DND-41 (cell line): ENCODE results near the gene RBMX.

Experiments used
- ATAC-seq: fragments of 200-7000 bp; cut with Tn5 transposase; 3 replicates; pipeline ENCODE4 v1.9.1; 2021; ENCODE audit warnings: low read depth; ENCODE audit not compliant: insufficient read depth
- DNase-seq: peaks from one replicate; pipeline ENCODE4 v3.0.0-alpha.2; 2020
- H2AFZ ChIP-seq: 2 replicates; pipeline ENCODE4 v1.6.0; 2012; ENCODE audit warnings: low read depth, low read length
- H3K27ac ChIP-seq: 2 replicates; pipeline ENCODE4 v1.5.1; 2012; ENCODE audit warnings: low read length, inconsistent platforms
- H3K27me3 ChIP-seq: fragments of 200-600 bp; sonication (generic); 2 replicates; pipeline ENCODE4 v1.6.0; 2012; ENCODE audit warnings: low read length, mild to moderate bottlenecking, inconsistent platforms; ENCODE audit not compliant: insufficient read depth, poor library complexity
- H3K36me3 ChIP-seq: 2 replicates; pipeline ENCODE4 v1.5.1; 2012; ENCODE audit warnings: low read length, inconsistent platforms; ENCODE audit not compliant: insufficient read depth
- H3K4me1 ChIP-seq: 2 replicates; pipeline ENCODE4 v1.5.1; 2012; ENCODE audit warnings: mild to moderate bottlenecking, low read length; ENCODE audit not compliant: insufficient read depth
- H3K4me2 ChIP-seq: 2 replicates; pipeline ENCODE4 v1.6.0; 2012; ENCODE audit warnings: mild to moderate bottlenecking, moderate library complexity, low read length, inconsistent platforms; ENCODE audit not compliant: insufficient read depth
- H3K4me3 ChIP-seq, 2 experiments: fragments of 200-600 bp in 1 of 2; shearing (Covaris generic) in 1 of 2; 2 replicates each; pipeline ENCODE4 v1.5.1; 2012 to 2016; ENCODE audit warnings: inconsistent platforms in 2 of 2, low read length in 2 of 2, mild to moderate bottlenecking in 2 of 2, low read depth in 1 of 2, moderate library complexity in 1 of 2
- H3K79me2 ChIP-seq: 2 replicates; pipeline ENCODE4 v1.6.0; 2012; ENCODE audit warnings: low read length, inconsistent platforms; ENCODE audit not compliant: insufficient read depth
- H3K9ac ChIP-seq: 2 replicates; pipeline ENCODE4 v1.6.0; 2012; ENCODE audit warnings: low read depth, mild to moderate bottlenecking, inconsistent platforms, low read length, moderate library complexity
- H3K9me3 ChIP-seq: 2 replicates; pipeline ENCODE4 v1.5.1; 2012; ENCODE audit warnings: low read length, moderate library complexity, mild to moderate bottlenecking, inconsistent platforms; ENCODE audit not compliant: insufficient read depth, severe bottlenecking
- H4K20me1 ChIP-seq: 2 replicates; pipeline ENCODE4 v1.6.0; 2012; ENCODE audit warnings: low read length; ENCODE audit not compliant: insufficient read depth
- CTCF ChIP-seq: IDR thresholded peaks from 2 replicates; pipeline ENCODE4 v1.5.1; 2012; ENCODE audit warnings: borderline replicate concordance, low read length, moderate library complexity, mild to moderate bottlenecking; ENCODE audit not compliant: poor library complexity, severe bottlenecking; ENCODE audit errors: extremely low read depth
- EZH2 ChIP-seq: IDR thresholded peaks from 3 replicates; pipeline ENCODE4 v1.6.1; 2012; ENCODE audit warnings: borderline replicate concordance, low read depth, mild to moderate bottlenecking, moderate library complexity, low read length, inconsistent platforms; ENCODE audit not compliant: severe bottlenecking

RBMX gene

GRCh38 chrX:136858007-136858756, 22.3 kb downstream of the RBMX start:
- H3K9ac ChIP-seq: no peak overlapping the region
- H4K20me1 ChIP-seq: no peaks in the 10 kb centered on the region
- H3K79me2 ChIP-seq: no peaks in the 10 kb centered on the region
- no peak overlapping the region for H2AFZ ChIP-seq
- H3K4me2 ChIP-seq: no peak overlapping the region
- no peaks in the 10 kb centered on the region for H3K9me3 ChIP-seq
- no peaks in the 10 kb centered on the region for H3K27me3 ChIP-seq
- no peaks in the 10 kb centered on the region for H3K4me1 ChIP-seq
- H3K36me3 ChIP-seq: peaks cover 28% of the 10 kb centered on the region
- no peak for DNase-seq
- TF ChIP-seq CTCF: no peak
- TF ChIP-seq EZH2: no peak
- no peak overlapping the region for H3K4me3 ChIP-seq
- no peak overlapping the region for H3K27ac ChIP-seq
- ATAC-seq: peak; percentile 28; the same call in 1 of the 3 replicates

GRCh38 chrX:136856551-136856950, 24.0 kb downstream of the RBMX start:
- DNase-seq (no peak), ATAC-seq (no peak)
- H2AFZ ChIP-seq: no peak overlapping the region
- no peaks in the 10 kb centered on the region for H3K79me2 ChIP-seq
- H3K27ac ChIP-seq: no peak overlapping the region
- no peaks in the 10 kb centered on the region for H3K9me3 ChIP-seq
- H4K20me1 ChIP-seq: no peaks in the 10 kb centered on the region
- no peak overlapping the region for H3K4me2 ChIP-seq
- no peak for TF ChIP-seq EZH2
- no peak for TF ChIP-seq CTCF
- no peaks in the 10 kb centered on the region for H3K4me1 ChIP-seq
- H3K36me3 ChIP-seq: peaks cover 24% of the 10 kb centered on the region; the same call in 1 of the 2 replicates
- no peaks in the 10 kb centered on the region for H3K27me3 ChIP-seq
- H3K9ac ChIP-seq: no peak overlapping the region
- H3K4me3 ChIP-seq: no peak overlapping the region

GRCh38 chrX:136856050-136856449, 24.5 kb downstream of the RBMX start:
- H3K4me1 ChIP-seq: no peaks in the 10 kb centered on the region
- no peak for TF ChIP-seq CTCF
- TF ChIP-seq EZH2: no peak
- no peaks in the 10 kb centered on the region for H3K9me3 ChIP-seq
- H2AFZ ChIP-seq: no peak overlapping the region
- H3K4me3 ChIP-seq: no peak overlapping the region
- no peaks in the 10 kb centered on the region for H3K27me3 ChIP-seq
- no peak for ATAC-seq
- no peaks in the 10 kb centered on the region for H4K20me1 ChIP-seq
- DNase-seq: no peak
- H3K36me3 ChIP-seq: peaks cover 19% of the 10 kb centered on the region; the same call in 1 of the 2 replicates
- H3K9ac ChIP-seq: no peak overlapping the region
- no peak overlapping the region for H3K27ac ChIP-seq
- no peak overlapping the region for H3K4me2 ChIP-seq
- no peaks in the 10 kb centered on the region for H3K79me2 ChIP-seq

GRCh38 chrX:136851526-136851925, 29.0 kb downstream of the RBMX start:
- H3K9me3 ChIP-seq: no peaks in the 10 kb centered on the region
- H3K79me2 ChIP-seq: no peaks in the 10 kb centered on the region
- no peaks in the 10 kb centered on the region for H3K27me3 ChIP-seq
- DNase-seq: no peak
- H3K9ac ChIP-seq: no peak overlapping the region
- H3K36me3 ChIP-seq: peaks cover 20% of the 10 kb centered on the region
- H3K4me3 ChIP-seq: no peak overlapping the region
- no peaks in the 10 kb centered on the region for H4K20me1 ChIP-seq
- H2AFZ ChIP-seq: no peak overlapping the region
- TF ChIP-seq CTCF: no peak
- TF ChIP-seq EZH2: no peak
- H3K4me1 ChIP-seq: no peaks in the 10 kb centered on the region
- ATAC-seq: no peak
- H3K4me2 ChIP-seq: no peak overlapping the region
- H3K27ac ChIP-seq: no peak overlapping the region
